H9 (cell line): ENCODE data around the gene NXNL2. TPM values are rescaled to one million over a fixed set of nuclear protein-coding genes. Genes with fewer than 3 reads are reported as not detected.

ENCODE experiments used
- DNase-seq: peaks from one replicate; pipeline ENCODE4 v3.0.0-alpha.2; 2017
- H2AFZ ChIP-seq: one replicate; pipeline ENCODE4 v1.6.1; 2013; ENCODE audit warnings: mild to moderate bottlenecking, low read length, control low read depth, moderate library complexity
- H2AK5ac ChIP-seq: 2 replicates; pipeline ENCODE4 v1.6.1; 2013; ENCODE audit warnings: low read length, control low read depth, mixed read lengths; ENCODE audit not compliant: insufficient read length
- H2BK120ac ChIP-seq: one replicate; pipeline ENCODE4 v1.6.1; 2013; ENCODE audit warnings: low read depth, mild to moderate bottlenecking, low read length, control low read depth, inconsistent platforms; ENCODE audit not compliant: poor library complexity, severe bottlenecking
- H2BK12ac ChIP-seq: 2 replicates; pipeline ENCODE4 v1.6.1; 2013; ENCODE audit warnings: low read length, control low read depth, mixed read lengths, low read depth; ENCODE audit not compliant: insufficient read length
- H2BK15ac ChIP-seq: 2 replicates; pipeline ENCODE4 v1.6.1; 2013; ENCODE audit warnings: low read depth, low read length, control low read depth
- H2BK20ac ChIP-seq: one replicate; pipeline ENCODE4 v1.6.1; 2013; ENCODE audit warnings: low read depth, mild to moderate bottlenecking, low read length, control low read depth, inconsistent platforms; ENCODE audit not compliant: poor library complexity, severe bottlenecking
- H2BK5ac ChIP-seq: 2 replicates; pipeline ENCODE4 v1.6.1; 2013; ENCODE audit warnings: low read length, control low read depth, mixed read lengths; ENCODE audit not compliant: insufficient read length
- H3K14ac ChIP-seq: 2 replicates; pipeline ENCODE4 v1.6.1; 2013; ENCODE audit warnings: low read length, control low read depth; ENCODE audit not compliant: insufficient read depth
- H3K18ac ChIP-seq: 2 replicates; pipeline ENCODE4 v1.6.1; 2013; ENCODE audit warnings: low read depth, mild to moderate bottlenecking, mixed read lengths, low read length, control low read depth; ENCODE audit not compliant: insufficient read length
- H3K23ac ChIP-seq: 2 replicates; pipeline ENCODE4 v1.6.1; 2013; ENCODE audit warnings: low read length, control low read depth, mixed read lengths, low read depth; ENCODE audit not compliant: insufficient read length
- H3K23me2 ChIP-seq: 2 replicates; pipeline ENCODE4 v1.6.1; 2013; ENCODE audit warnings: low read depth, mild to moderate bottlenecking, mixed read lengths, low read length, control low read depth; ENCODE audit not compliant: insufficient read length, poor library complexity, severe bottlenecking
- H3K27ac ChIP-seq: 2 replicates; pipeline ENCODE4 v1.5.1; 2013; ENCODE audit warnings: low read length, control low read depth, mixed read lengths, low read depth; ENCODE audit not compliant: insufficient read length
- H3K27me3 ChIP-seq: 2 replicates; pipeline ENCODE4 v1.6.1; 2013; ENCODE audit warnings: low read length, control low read depth, inconsistent platforms; ENCODE audit not compliant: insufficient read depth
- H3K4ac ChIP-seq: 2 replicates; pipeline ENCODE4 v1.6.1; 2013; ENCODE audit warnings: low read depth, mild to moderate bottlenecking, control low read depth, inconsistent platforms, low read length, moderate library complexity
- H3K4me1 ChIP-seq: 2 replicates; pipeline ENCODE4 v1.6.1; 2013; ENCODE audit warnings: low read length, control low read depth, inconsistent platforms; ENCODE audit not compliant: insufficient read depth
- H3K4me2 ChIP-seq: 2 replicates; pipeline ENCODE4 v1.6.1; 2013; ENCODE audit warnings: low read length, control low read depth, mixed read lengths; ENCODE audit not compliant: insufficient read length, insufficient read depth
- H3K56ac ChIP-seq: 2 replicates; pipeline ENCODE4 v1.6.1; 2013; ENCODE audit warnings: low read depth, mild to moderate bottlenecking, mixed read lengths, low read length, control low read depth; ENCODE audit not compliant: insufficient read length
- H3K79me1 ChIP-seq: 2 replicates; pipeline ENCODE4 v1.6.1; 2013; ENCODE audit warnings: low read depth, mild to moderate bottlenecking, moderate library complexity, low read length, control low read depth, inconsistent platforms; ENCODE audit not compliant: insufficient read depth, poor library complexity, severe bottlenecking
- H3K79me2 ChIP-seq: 2 replicates; pipeline ENCODE4 v1.6.1; 2013; ENCODE audit warnings: low read length, control low read depth, inconsistent platforms; ENCODE audit not compliant: insufficient read depth
- H3K9ac ChIP-seq: 2 replicates; pipeline ENCODE4 v1.6.1; 2013; ENCODE audit warnings: low read length, control low read depth, mixed read lengths; ENCODE audit not compliant: insufficient read length; ENCODE audit errors: extremely low read depth
- H3K9me3 ChIP-seq: one replicate; pipeline ENCODE4 v1.6.1; 2013; ENCODE audit warnings: low read depth, low read length, inconsistent platforms; ENCODE audit not compliant: control insufficient read depth
- H3T11ph ChIP-seq: one replicate; pipeline ENCODE4 v1.6.1; 2013; ENCODE audit warnings: mild to moderate bottlenecking, low read length, control low read depth, inconsistent platforms
- H4K20me1 ChIP-seq: one replicate; pipeline ENCODE4 v1.6.1; 2013; ENCODE audit not compliant: control insufficient read depth, insufficient read length, insufficient read depth
- H4K5ac ChIP-seq: 2 replicates; pipeline ENCODE4 v1.6.1; 2013; ENCODE audit warnings: low read depth, mild to moderate bottlenecking, mixed read lengths, low read length, control low read depth; ENCODE audit not compliant: insufficient read length
- H4K8ac ChIP-seq: replicated peaks from 2 replicates; pipeline ENCODE4 v1.6.1; 2013; ENCODE audit warnings: low read length, control low read depth, mixed read lengths, low read depth; ENCODE audit not compliant: insufficient read length
- H4K91ac ChIP-seq: 2 replicates; pipeline ENCODE4 v1.6.1; 2013; ENCODE audit warnings: low read depth, mild to moderate bottlenecking, moderate library complexity, mixed read lengths, low read length, control low read depth; ENCODE audit not compliant: insufficient read length
- H3K27ac Mint-ChIP-seq, 3 experiments: 2 replicates in 2 of 3; 3 replicates in 1 of 3; pipeline ENCODE4 v1.8.0; 2020 to 2021; ENCODE audit warnings: mixed read lengths in 3 of 3, mild to moderate bottlenecking in 1 of 3, moderate library complexity in 1 of 3
- H3K27me3 Mint-ChIP-seq: 2 replicates; pipeline ENCODE4 v1.8.0; 2021; ENCODE audit warnings: low read depth, mild to moderate bottlenecking, moderate library complexity, mixed read lengths
- H3K36me3 Mint-ChIP-seq, 3 experiments: 2 replicates in 2 of 3; 3 replicates in 1 of 3; pipeline ENCODE4 v1.8.0; 2020 to 2021; ENCODE audit warnings: low read depth in 3 of 3, mixed read lengths in 3 of 3; ENCODE audit not compliant: insufficient read depth in 1 of 3
- H3K4me1 Mint-ChIP-seq, 2 experiments: 2 replicates each; pipeline ENCODE4 v1.8.0; 2020; ENCODE audit warnings: mixed read lengths in 2 of 2
- H3K4me3 Mint-ChIP-seq, 2 experiments: 2 replicates in 1 of 2; 3 replicates in 1 of 2; pipeline ENCODE4 v1.8.0; 2020 to 2021; ENCODE audit warnings: mild to moderate bottlenecking in 2 of 2, mixed read lengths in 2 of 2, moderate library complexity in 1 of 2
- H3K9me3 Mint-ChIP-seq, 2 experiments: 2 replicates in 1 of 2; 3 replicates in 1 of 2; pipeline ENCODE4 v1.8.0; 2020; ENCODE audit warnings: mild to moderate bottlenecking in 2 of 2, mixed read lengths in 2 of 2, moderate library complexity in 1 of 2
- CTCF ChIP-seq: fragments of 200-600 bp; sonication (generic); conservative IDR thresholded peaks from 3 replicates; pipeline ENCODE4 v1.8.0; 2021; ENCODE audit warnings: antibody characterized with exemption, mild to moderate bottlenecking
- WGBS: extraction: QIAGEN DNeasy Blood & Tissue Kit; methylation state at CpG from one replicate; pipeline ENCODE4 v1.1.7; 2013; ENCODE audit warnings: missing lambda C conversion rate, low lambda C conversion rate, mixed read lengths; ENCODE audit not compliant: insufficient read length; ENCODE audit errors: extremely low coverage; 5-methylcytosine and 5-hydroxymethylcytosine counted together
- total RNA-seq: library from RNA; stranded (reverse); gene quantifications from 2 replicates; pipeline ENCODE4 v1.2.1, GENCODE V29; 2021

Gene NXNL2
- total RNA-seq, 1 experiment from 2014 or later, result 0.57 TPM

DNA sequence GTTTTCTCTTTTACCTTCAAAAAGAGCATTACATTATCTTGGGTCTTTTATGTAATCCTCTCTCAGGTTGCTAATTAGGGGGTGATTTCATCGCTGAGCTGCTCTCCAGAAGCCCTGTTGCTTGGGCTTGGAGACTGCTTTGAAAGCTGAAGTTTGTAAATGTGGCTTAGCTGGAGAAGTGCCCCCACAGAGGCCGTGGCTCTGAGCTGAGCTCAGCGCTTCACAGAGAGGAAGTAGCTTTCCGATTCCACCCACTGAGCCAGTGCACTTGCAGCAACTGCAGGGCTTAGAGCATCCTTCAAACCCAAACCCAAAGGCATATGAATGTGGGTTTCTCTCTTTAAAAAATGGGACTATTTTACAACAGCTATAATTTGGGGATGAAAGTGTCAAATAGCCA lies 13.7 kb upstream of the NXNL2 start:
- H3K18ac ChIP-seq, result no peak overlapping the region
- H3K23ac ChIP-seq, result no peak overlapping the region
- no peak overlapping the region for H2AFZ ChIP-seq
- peak overlapping the region in 2 of 3 experiments; percentile 42 to 73; a peak in 3 of 7 replicates for H3K27ac Mint-ChIP-seq
- H3K9me3 ChIP-seq, result no peaks in the 10 kb centered on the region
- no peaks in the 10 kb centered on the region; a peak in 1 of 7 replicates for H3K36me3 Mint-ChIP-seq
- H3K79me1 ChIP-seq, result no peaks in the 10 kb centered on the region
- no peaks in the 10 kb centered on the region for H3K27me3 ChIP-seq
- H3K56ac ChIP-seq, result no peak overlapping the region
- H2BK12ac ChIP-seq, result no peak overlapping the region
- no peak overlapping the region for H2BK120ac ChIP-seq
- WGBS, result no CpG with 5 or more reads among the region's 4 CpGs
- H4K20me1 ChIP-seq, result no peaks in the 10 kb centered on the region
- H3K9me3 Mint-ChIP-seq, result peaks cover 0 to 2% of the 10 kb centered on the region in 2 experiments; a peak in 2 of 5 replicates
- TF ChIP-seq CTCF, result no peak
- no peak overlapping the region for H4K8ac ChIP-seq
- no peak overlapping the region for H2BK15ac ChIP-seq
- H2BK20ac ChIP-seq, result no peak overlapping the region
- H3K4me1 ChIP-seq, result peaks cover 6% of the 10 kb centered on the region; the same call in 1 of the 2 replicates
- DNase-seq, result no peak
- no peak overlapping the region for H3K27ac ChIP-seq
- no peak overlapping the region for H3K4ac ChIP-seq
- H3K4me2 ChIP-seq, result no peak overlapping the region
- no peak overlapping the region for H2BK5ac ChIP-seq
- H3K14ac ChIP-seq, result no peak overlapping the region; the same call in 1 of the 2 replicates
- H4K91ac ChIP-seq, result no peak overlapping the region
- H3K4me3 Mint-ChIP-seq, result no peak overlapping the region
- no peak overlapping the region for H2AK5ac ChIP-seq
- H3T11ph ChIP-seq, result no peak overlapping the region
- H4K5ac ChIP-seq, result no peak overlapping the region
- H3K4me1 Mint-ChIP-seq, result peaks cover 24 to 32% of the 10 kb centered on the region in 2 experiments
- no peaks in the 10 kb centered on the region; the same call in 1 of the 2 replicates for H3K27me3 Mint-ChIP-seq
- no peak overlapping the region for H3K9ac ChIP-seq
- H3K79me2 ChIP-seq, result no peaks in the 10 kb centered on the region
- no peaks in the 10 kb centered on the region for H3K23me2 ChIP-seq
